D341Med (cell line): ENCODE results near the gene NECTIN1.

Experiments
- DNase-seq: peaks from one replicate; pipeline ENCODE4 v3.0.0; 2012; ENCODE audit warnings: low spot score

The NECTIN1 gene

GRCh38 chr11:119692540-119692820 lies 36.5 kb downstream of the NECTIN1 start:
- DNase-seq = no peak

- DNase-seq = no peak
These were observed 37.1 kb downstream of the NECTIN1 start for GRCh38 chr11:119691701-119692539.

GRCh38 chr11:119691020-119691666 lies 37.9 kb downstream of the NECTIN1 start:
- DNase-seq = no peak

GRCh38 chr11:119689302-119689701 lies 39.7 kb downstream of the NECTIN1 start:
- no peak for DNase-seq

- DNase-seq = no peak
These were observed 40.6 kb downstream of the NECTIN1 start for GRCh38 chr11:119688356-119688755.

- no peak for DNase-seq
These were observed 41.5 kb downstream of the NECTIN1 start for GRCh38 chr11:119687373-119688046.

GRCh38 chr11:119686177-119686882 lies 42.7 kb downstream of the NECTIN1 start:
- DNase-seq = no peak

- DNase-seq = no peak
These were observed 43.8 kb downstream of the NECTIN1 start for GRCh38 chr11:119685111-119685746.

- DNase-seq = no peak
These were observed 44.5 kb downstream of the NECTIN1 start for GRCh38 chr11:119684361-119685110.

- no peak for DNase-seq
These were observed 45.2 kb downstream of the NECTIN1 start for GRCh38 chr11:119683783-119684182.

- no peak for DNase-seq
These were observed 47.6 kb downstream of the NECTIN1 start for GRCh38 chr11:119681361-119681910.

- no peak for DNase-seq
These were observed 48.2 kb downstream of the NECTIN1 start for GRCh38 chr11:119680541-119681360.

- no peak for DNase-seq
These were observed 49.7 kb downstream of the NECTIN1 start for GRCh38 chr11:119679346-119679745.

- no peak for DNase-seq
These were observed 50.6 kb downstream of the NECTIN1 start for GRCh38 chr11:119678351-119678750.

GRCh38 chr11:119677840-119678239 lies 51.2 kb downstream of the NECTIN1 start:
- no peak for DNase-seq

- DNase-seq = no peak
These were observed 52.5 kb downstream of the NECTIN1 start for GRCh38 chr11:119676461-119677020.

GRCh38 chr11:119673759-119674336 lies 55.2 kb downstream of the NECTIN1 start:
- DNase-seq = no peak

GRCh38 chr11:119673052-119673758 lies 55.8 kb downstream of the NECTIN1 start:
- no peak for DNase-seq

GRCh38 chr11:119672597-119672996 lies 56.4 kb downstream of the NECTIN1 start:
- no peak for DNase-seq
